Activated T-cell treated with anti-CD3 and anti-CD28 coated beads, Interleukin-2, amount 50 U/mL, for 24 hours (primary cell): Measurements from ENCODE around the gene SUSD3.

Experiments used
- DNase-seq: peaks from one replicate; pipeline ENCODE4 v3.0.0-alpha.2; 2020
- H3K27ac Mint-ChIP-seq: 2 replicates; pipeline ENCODE4 v1.8.0; 2020; ENCODE audit warnings: mild to moderate bottlenecking, mixed read lengths
- H3K27me3 Mint-ChIP-seq: 2 replicates; pipeline ENCODE4 v1.8.0; 2020; ENCODE audit warnings: mixed read lengths
- H3K36me3 Mint-ChIP-seq: 2 replicates; pipeline ENCODE4 v1.8.0; 2020; ENCODE audit warnings: low read depth, mixed read lengths
- H3K4me1 Mint-ChIP-seq: 2 replicates; pipeline ENCODE4 v1.8.0; 2020; ENCODE audit warnings: low read depth, mixed read lengths
- H3K4me3 Mint-ChIP-seq: 2 replicates; pipeline ENCODE4 v1.8.0; 2020; ENCODE audit warnings: mild to moderate bottlenecking, moderate library complexity, mixed read lengths
- H3K9me3 Mint-ChIP-seq: 2 replicates; pipeline ENCODE4 v1.8.0; 2020; ENCODE audit warnings: mixed read lengths

SUSD3 gene

DNA sequence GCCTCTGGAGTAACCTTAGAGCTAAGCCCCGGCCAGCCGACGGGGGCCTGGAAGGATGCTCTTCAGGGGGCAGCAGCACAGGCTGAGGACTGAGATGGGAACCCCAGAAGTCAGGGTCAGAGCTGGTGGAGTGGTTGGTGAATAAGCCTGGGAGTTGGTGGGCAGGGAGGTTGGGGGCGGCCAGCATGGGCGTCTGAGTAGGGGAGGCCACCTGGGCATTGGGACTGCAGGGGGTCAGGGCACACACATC is 61.1 kb downstream of the SUSD3 start:
- no peaks in the 10 kb centered on the region for H3K27me3 Mint-ChIP-seq
- H3K27ac Mint-ChIP-seq = peak overlapping the region; percentile 86
- peaks cover 49% of the 10 kb centered on the region for H3K36me3 Mint-ChIP-seq
- peaks cover 19% of the 10 kb centered on the region for H3K4me1 Mint-ChIP-seq
- no peak overlapping the region for H3K4me3 Mint-ChIP-seq
- DNase-seq = no peak
- no peaks in the 10 kb centered on the region for H3K9me3 Mint-ChIP-seq

DNA sequence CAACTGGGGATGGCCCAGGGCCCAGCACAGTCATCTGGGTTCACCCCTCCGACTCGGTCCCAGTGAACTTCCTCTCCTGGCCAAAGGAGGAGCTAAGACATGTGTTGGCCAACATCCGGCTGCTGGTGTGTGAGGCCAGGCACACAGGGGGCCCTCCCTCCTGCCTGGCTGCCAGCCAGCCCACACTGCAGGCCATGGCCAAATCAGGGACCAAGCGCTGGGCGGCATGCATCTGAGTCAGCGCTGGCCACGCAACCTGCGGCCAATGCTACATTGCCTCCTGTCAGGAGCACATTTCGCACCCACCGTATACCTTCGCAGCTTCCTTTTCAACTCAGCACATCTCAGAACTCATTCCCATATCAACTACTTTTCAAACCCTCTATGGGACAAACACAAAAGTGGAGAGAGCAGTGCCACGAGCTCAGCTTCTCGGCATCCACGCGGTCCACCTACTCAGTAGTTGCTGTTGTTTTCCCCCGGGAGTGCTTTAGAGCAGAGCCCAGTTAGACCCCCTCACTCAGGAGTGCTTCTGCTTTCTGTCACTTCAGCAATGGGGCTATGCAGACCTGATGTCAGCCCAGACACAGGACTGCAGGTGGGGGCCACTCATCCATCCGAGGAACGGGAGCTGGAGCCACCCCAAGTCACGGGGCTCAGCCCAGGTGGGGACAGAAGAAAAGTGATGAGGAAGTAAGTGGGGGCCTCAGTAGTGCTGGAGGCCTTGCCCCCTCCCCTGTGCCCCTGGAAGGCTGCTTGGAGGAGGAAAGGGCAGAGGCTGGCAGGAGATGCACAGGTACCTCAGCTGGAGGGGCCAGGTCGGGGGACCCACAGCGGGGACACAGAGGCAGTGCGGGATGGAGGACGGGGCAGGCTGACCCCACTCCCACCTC is 61.7 kb downstream of the SUSD3 start:
- Mint-ChIP-seq H3K36me3 (peaks cover 52% of the 10 kb centered on the region), H3K27ac (peak overlapping the region; percentile 86), H3K4me3 (no peak overlapping the region), H3K9me3 (no peaks in the 10 kb centered on the region), H3K27me3 (no peaks in the 10 kb centered on the region), H3K4me1 (peaks cover 18% of the 10 kb centered on the region)
- DNase-seq = peak; percentile 42

DNA sequence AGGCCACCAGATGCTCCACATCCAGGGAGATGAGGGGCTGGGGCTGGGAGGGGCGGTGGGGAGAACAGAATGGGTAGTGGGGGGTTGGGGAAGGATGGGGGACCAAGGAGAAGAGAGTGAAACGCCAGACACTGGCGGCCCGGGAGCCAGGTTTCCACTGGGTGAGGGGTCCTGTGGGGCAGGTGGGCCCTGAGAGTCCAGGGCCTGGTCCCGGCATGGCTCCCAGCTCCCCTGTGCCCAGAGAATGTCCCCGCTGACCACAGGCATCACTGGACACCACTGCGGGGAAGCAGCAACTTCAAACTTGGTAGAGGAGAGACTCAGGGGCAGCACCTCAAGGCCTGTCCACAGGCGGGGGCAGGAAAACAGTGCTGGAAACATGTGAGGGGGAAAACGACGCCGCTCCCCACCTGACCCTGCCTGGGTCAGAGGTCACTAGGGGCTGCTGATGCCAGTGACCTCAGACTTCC is 62.4 kb downstream of the SUSD3 start:
- H3K27ac Mint-ChIP-seq = peak overlapping the region; percentile 64
- no peak overlapping the region for H3K4me3 Mint-ChIP-seq
- peaks cover 58% of the 10 kb centered on the region for H3K36me3 Mint-ChIP-seq
- no peaks in the 10 kb centered on the region for H3K9me3 Mint-ChIP-seq
- H3K27me3 Mint-ChIP-seq = no peaks in the 10 kb centered on the region
- peaks cover 22% of the 10 kb centered on the region for H3K4me1 Mint-ChIP-seq
- DNase-seq = no peak

DNA sequence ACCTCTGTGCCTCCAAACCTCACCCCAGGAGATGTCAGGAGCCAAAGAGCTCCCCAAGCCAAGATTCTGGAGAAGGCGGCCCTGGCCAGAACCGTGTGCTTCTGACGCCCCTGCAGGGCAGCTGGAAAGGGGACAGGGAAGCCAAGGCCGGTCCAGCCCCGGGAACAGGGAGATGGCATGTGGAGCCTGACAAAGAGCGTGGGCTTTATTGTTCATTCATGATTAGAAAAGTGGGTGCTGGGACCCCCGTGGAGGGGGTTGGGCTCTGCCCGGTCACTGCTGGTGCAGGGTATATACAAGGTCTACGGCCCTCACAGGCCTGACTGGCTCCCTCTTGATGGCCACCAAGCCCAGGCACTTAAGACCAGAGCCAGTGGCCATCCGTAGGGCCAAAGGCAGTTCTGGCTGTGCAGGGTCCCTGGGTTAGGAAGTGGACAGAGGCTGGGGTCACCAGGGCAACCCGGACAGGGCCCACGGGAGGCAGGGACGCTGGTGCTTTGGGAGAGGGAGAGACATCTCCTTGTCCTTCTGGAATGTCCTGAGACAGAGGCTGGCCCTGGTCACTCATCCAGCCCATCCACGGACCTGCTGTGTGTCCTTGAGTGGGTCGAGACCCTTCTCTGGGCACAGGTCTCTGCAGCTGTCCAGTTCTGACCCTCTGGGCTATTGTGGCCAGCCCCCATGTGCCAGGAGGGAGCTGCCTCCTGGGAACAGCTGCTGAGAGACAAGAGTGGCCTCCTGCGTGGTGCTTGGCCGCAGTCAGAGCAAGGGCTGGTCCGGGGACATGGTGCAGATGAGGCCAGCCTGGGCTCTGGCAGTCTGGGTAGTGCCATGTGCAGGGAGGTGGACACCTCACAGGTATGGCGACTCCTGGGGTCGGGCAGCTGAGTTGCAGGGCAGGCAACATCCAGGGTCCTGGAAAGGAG is 63.1 kb downstream of the SUSD3 start:
- DNase-seq = no peak
- peak overlapping the region; percentile 64 for H3K27ac Mint-ChIP-seq
- H3K9me3 Mint-ChIP-seq = no peaks in the 10 kb centered on the region
- H3K4me1 Mint-ChIP-seq = peaks cover 29% of the 10 kb centered on the region
- H3K27me3 Mint-ChIP-seq = no peaks in the 10 kb centered on the region
- H3K36me3 Mint-ChIP-seq = peaks cover 65% of the 10 kb centered on the region
- H3K4me3 Mint-ChIP-seq = no peak overlapping the region

DNA sequence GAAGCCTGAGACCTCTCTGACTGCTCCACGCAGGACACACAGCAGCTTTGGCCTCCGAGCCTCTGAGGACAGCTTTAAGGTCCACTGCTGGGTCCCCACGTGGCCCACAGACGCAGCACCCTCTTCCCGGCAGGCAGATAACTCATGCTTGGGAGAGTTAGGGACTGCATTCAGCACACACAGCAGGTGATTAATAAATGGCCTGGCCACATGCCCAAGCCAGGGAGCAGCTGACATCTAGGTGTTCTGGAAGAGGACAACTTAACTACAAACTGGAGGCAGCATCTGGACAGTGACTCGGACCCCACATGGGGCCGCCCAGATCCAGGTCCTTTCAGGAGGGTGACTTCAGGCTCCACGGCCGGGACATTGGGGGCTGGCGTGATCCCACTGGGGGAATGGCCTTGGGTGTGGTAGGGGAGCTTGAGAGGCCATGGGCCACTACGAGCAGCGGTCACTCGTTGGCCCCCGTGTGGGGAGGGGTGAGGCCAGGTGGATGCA is 64.3 kb downstream of the SUSD3 start:
- no peaks in the 10 kb centered on the region for H3K9me3 Mint-ChIP-seq
- H3K36me3 Mint-ChIP-seq = peaks cover 68% of the 10 kb centered on the region
- no peaks in the 10 kb centered on the region for H3K27me3 Mint-ChIP-seq
- H3K27ac Mint-ChIP-seq = peak overlapping the region; percentile 11
- DNase-seq = no peak
- no peak overlapping the region for H3K4me3 Mint-ChIP-seq
- H3K4me1 Mint-ChIP-seq = peaks cover 41% of the 10 kb centered on the region

DNA sequence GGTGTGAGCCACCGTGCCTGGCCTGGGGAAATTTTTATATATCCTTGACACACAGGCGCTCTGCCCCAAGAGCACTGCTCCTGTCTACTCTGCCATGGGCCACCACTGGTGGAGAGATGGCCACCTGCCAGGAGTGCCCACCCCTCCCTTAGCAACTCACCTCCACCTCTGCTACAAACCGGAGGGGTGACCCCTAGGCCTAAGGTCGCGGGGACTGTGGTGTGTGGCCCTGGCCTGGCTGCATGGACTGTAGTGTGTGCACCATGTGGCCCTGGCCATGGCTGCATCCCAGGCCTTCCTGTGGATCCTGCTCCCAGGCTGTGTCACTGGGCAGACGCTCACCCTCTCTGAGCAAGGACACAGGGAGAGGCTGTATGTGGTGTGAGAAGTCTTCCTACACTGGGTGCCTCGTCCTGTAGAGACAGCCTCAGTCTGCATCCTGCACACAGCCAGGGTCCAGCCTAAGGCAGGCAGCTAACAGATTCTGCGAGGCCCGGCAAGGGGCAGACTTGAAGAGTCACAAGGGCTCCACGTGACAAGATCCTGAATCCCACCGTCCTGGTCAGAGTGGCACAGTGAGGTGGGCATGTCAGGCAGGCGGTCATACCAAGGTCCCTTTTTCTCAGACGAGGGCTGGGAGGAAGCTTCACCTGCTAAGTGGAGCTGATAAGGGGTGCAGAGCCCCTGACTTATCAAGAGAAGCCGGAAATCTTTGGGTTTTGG is 65.2 kb downstream of the SUSD3 start:
- Mint-ChIP-seq H3K4me3 (no peak overlapping the region), H3K4me1 (peaks cover 51% of the 10 kb centered on the region), H3K27ac (peak overlapping the region; percentile 29)

DNA sequence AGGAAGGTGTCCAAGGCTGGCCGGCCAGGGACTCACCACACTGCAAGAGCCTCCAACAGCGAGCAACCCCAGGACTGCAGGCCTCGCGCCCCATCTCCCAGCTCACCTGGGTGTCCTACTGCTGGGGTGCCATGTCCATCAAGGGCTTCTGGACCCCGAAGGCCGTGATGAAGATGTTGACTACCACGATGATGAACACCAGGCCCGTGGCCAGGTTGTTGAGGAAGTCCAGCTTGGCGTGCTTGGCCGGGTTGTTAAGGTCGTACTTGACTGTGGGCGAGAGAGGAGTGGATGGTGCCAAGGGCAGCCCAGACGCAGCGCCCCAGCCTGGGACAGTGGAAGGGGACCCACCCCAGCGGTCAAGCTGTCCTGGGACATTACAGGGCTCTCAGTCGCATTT is 66.3 kb downstream of the SUSD3 start:
- no peak overlapping the region for H3K27ac Mint-ChIP-seq
- no peaks in the 10 kb centered on the region for H3K9me3 Mint-ChIP-seq
- no peak for DNase-seq
- peaks cover 73% of the 10 kb centered on the region for H3K36me3 Mint-ChIP-seq
- no peak overlapping the region for H3K4me3 Mint-ChIP-seq
- H3K4me1 Mint-ChIP-seq = peaks cover 51% of the 10 kb centered on the region
- H3K27me3 Mint-ChIP-seq = no peaks in the 10 kb centered on the region

More for the DNA sequence above, 65.2 kb downstream of the SUSD3 start:
- Mint-ChIP-seq H3K36me3 (peaks cover 73% of the 10 kb centered on the region), H3K9me3 (no peaks in the 10 kb centered on the region), H3K27me3 (no peaks in the 10 kb centered on the region)
- no peak for DNase-seq

DNA sequence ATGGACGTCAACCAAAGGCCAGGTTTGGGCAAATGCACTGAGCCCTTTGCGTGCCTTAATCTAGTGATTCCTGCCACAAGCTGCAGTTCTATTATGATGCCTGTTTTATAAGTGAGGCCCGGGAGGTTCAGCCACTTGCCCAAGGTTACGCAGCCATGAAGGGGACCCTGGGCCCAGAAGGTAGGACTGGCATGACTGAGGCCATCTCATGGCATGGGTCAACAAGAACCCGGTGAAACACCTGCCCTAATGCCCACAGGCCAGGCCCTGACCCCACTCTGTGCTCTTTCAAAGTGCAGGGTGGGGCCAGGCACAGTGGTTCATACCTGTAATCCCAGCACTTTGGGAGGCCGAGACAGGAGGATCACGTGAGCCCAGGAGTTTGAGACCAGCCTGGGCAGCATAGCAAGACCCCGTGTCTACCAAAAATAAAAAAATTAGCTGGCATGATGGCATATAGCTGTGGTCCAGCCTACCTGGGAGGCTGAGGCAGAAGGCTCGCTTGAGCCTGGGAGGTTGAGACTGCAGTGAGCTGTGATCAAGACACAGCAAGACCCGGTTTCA is 66.9 kb downstream of the SUSD3 start:
- peak overlapping the region; percentile 90 for H3K27ac Mint-ChIP-seq
- no peak for DNase-seq
- H3K4me1 Mint-ChIP-seq = peaks cover 50% of the 10 kb centered on the region
- H3K36me3 Mint-ChIP-seq = peaks cover 69% of the 10 kb centered on the region
- no peaks in the 10 kb centered on the region for H3K27me3 Mint-ChIP-seq
- no peaks in the 10 kb centered on the region for H3K9me3 Mint-ChIP-seq
- no peak overlapping the region for H3K4me3 Mint-ChIP-seq

DNA sequence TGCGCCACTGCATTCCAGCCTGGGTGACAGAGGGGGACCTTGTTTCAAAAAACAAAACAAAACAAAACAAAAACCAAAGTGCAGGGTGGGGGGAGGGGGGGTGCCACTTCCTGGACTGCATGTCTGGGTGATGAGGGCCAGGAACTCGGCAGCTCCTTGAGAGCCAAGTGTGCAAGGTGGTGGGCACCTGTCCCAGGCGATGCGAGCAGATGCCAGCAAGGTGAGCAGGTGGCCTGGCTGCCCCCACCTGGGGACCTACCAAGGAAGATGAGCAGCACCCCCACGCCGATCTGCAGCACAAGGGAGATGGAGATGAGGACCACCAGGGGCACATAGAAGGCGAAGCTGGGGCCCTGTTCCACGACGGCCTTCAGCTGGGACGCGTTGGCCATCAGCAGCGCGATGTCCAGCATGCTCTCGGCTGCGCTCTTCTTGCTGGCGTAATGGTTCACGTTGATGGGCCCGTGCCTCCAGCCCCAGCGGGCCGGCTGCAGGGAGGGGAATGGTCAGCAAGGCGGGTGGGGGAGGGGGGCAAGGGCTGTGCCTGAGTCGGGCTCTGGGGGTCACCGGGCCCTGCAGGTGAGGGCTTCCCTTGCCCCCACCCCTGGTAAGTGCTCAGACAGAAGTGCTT is 67.8 kb downstream of the SUSD3 start:
- no peaks in the 10 kb centered on the region for H3K27me3 Mint-ChIP-seq
- H3K9me3 Mint-ChIP-seq = no peaks in the 10 kb centered on the region
- H3K27ac Mint-ChIP-seq = peak overlapping the region; percentile 90
- H3K4me3 Mint-ChIP-seq = no peak overlapping the region
- no peak for DNase-seq
- peaks cover 72% of the 10 kb centered on the region for H3K36me3 Mint-ChIP-seq
- H3K4me1 Mint-ChIP-seq = peaks cover 58% of the 10 kb centered on the region

DNA sequence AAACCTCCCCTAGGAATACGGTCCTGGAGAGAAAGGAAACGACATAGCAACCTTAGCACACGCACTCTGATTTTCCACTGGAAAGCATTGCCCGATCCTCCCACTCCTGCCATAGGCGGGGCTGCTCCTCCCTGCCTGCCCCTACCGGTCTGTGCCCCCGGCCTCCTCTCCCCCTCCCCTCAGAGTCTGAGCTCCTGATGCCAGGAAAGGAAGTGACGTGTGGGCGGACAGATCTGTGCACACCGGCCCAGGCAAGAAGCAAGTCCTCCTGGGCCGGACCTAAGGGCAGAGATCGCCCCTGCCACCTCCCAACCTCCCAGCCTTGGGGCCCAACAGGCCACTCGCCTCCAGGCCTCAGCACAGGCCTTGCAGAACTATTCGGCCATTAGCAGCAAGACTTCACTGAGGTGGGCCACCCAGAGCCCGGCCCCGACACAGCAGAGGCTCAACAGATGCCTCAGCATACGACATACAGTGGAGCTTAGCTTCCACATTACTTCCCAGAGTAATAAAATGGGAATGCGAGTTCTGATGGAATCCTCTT is 68.4 kb downstream of the SUSD3 start:
- peaks cover 69% of the 10 kb centered on the region for H3K36me3 Mint-ChIP-seq
- peak overlapping the region; percentile 90 for H3K27ac Mint-ChIP-seq
- H3K9me3 Mint-ChIP-seq = no peaks in the 10 kb centered on the region
- peaks cover 64% of the 10 kb centered on the region for H3K4me1 Mint-ChIP-seq
- DNase-seq = no peak
- H3K4me3 Mint-ChIP-seq = peak overlapping the region; percentile 23
- no peaks in the 10 kb centered on the region for H3K27me3 Mint-ChIP-seq

DNA sequence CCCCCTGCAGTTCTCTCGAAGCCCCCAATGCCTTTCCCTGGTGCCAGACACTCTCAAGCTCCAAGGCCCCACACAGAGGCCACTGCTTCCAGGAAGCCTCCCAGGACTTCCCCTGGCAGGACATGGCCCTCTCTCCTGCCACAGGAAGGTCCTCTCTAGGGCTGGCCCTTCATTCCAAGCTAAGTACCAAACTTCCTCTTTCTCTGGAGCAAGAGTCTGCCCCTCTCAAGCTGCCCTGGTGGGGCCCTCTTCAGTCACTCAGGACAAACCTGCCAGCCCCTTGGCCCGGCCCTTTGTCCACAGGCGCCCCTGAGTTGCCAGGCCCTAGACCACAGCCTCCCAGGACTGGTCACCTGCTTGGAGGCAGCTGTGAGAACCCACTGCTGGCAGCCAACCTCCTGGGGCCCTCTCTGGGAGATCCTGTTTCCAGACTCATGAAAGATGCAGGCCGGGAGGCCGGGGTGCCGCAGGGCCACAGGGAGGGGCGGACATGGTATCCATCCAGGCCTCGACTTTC is 69.0 kb downstream of the SUSD3 start:
- no peaks in the 10 kb centered on the region for H3K27me3 Mint-ChIP-seq
- peaks cover 70% of the 10 kb centered on the region for H3K4me1 Mint-ChIP-seq
- peaks cover 68% of the 10 kb centered on the region for H3K36me3 Mint-ChIP-seq
- DNase-seq = no peak
- H3K27ac Mint-ChIP-seq = peak overlapping the region; percentile 90
- peak overlapping the region; percentile 23 for H3K4me3 Mint-ChIP-seq
- no peaks in the 10 kb centered on the region for H3K9me3 Mint-ChIP-seq

DNA sequence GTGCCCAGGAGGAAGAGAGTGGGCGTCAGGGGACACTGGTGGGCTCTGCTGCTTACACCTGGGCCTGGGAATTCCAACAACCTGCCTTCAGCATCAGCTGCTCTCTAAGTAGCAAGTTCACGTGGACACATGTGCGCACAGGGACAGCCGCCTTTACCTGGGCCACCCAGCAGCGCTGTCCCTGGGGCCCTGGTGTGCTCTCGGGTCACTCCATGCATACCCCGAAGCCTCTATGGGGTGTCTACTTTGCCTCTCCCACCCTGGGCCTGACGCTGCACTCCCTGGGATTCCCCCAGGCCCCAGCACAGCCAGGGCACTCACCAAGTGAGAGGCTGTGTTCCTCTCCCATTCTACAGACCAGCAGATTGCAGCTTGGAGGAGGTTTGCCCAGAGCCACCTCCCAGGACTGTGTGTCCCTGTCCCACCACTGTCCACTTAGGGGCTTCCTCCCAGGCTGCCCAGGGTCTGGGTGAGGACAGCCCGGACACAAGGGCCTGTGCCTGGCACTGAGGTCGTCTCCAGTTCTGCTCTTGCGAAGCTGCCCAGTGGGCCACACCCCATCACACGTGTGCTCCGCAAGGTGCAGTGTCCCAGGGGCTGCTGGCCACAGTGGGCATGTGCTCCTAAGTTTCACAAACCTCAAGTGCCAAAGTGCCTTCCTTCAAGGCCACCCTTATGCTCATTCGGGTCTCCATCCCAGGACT is 69.7 kb downstream of the SUSD3 start:
- DNase-seq = no peak
- Mint-ChIP-seq H3K27me3 (no peaks in the 10 kb centered on the region), H3K27ac (peak overlapping the region; percentile 90), H3K4me3 (no peak overlapping the region), H3K36me3 (peaks cover 67% of the 10 kb centered on the region), H3K9me3 (no peaks in the 10 kb centered on the region), H3K4me1 (peaks cover 77% of the 10 kb centered on the region)

DNA sequence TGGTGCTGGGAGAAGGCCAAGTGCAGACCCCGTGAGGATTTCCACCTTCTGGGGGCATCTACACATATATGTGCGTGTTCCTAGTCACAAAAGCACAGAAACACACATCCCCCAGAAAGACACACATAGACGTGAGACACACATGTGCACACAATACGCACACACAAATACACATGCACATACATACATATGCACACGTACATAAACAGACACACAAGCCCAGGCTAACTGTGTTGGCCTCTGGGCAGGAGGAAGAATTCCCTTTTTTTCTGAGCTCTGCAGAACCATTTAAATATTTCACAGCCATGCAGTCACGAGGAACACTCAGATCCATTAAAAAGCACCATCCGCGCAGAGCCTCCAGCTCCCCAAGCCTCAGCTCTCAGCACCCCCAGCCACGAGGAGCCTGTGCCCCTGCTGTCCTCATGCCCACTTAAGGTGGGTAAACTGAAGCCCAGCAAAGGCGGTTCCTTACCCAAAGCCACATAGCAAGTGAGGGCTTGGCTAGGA is 70.3 kb downstream of the SUSD3 start:
- peak overlapping the region; percentile 90 for H3K27ac Mint-ChIP-seq
- peaks cover 79% of the 10 kb centered on the region for H3K4me1 Mint-ChIP-seq
- DNase-seq = no peak
- H3K36me3 Mint-ChIP-seq = peaks cover 66% of the 10 kb centered on the region
- no peaks in the 10 kb centered on the region for H3K27me3 Mint-ChIP-seq
- no peak overlapping the region for H3K4me3 Mint-ChIP-seq
- H3K9me3 Mint-ChIP-seq = no peaks in the 10 kb centered on the region
